Astrocyte (in vitro differentiated cells and primary cell): Measurements from ENCODE around the gene ATP6V0D1. TPM values are rescaled to one million over a fixed set of nuclear protein-coding genes. Genes with fewer than 3 reads are reported as not detected.

Source experiments
- DNase-seq: peaks from one replicate; pipeline ENCODE4 v3.0.0-alpha.2; 2010; ENCODE audit warnings: low read depth
- FAIRE-seq: peaks from 2 replicates; lab custom pipeline; 2011; peaks lifted over from hg19 to GRCh38; lab: Jason Lieb, UNC
- H2AFZ ChIP-seq: 2 replicates; pipeline ENCODE4 v1.6.0; 2012; ENCODE audit warnings: low read depth, low read length, inconsistent platforms
- H3K27ac ChIP-seq: 2 replicates; pipeline ENCODE4 v1.5.1; 2011; ENCODE audit warnings: low read depth, low read length, inconsistent platforms
- H3K27me3 ChIP-seq: 2 replicates; pipeline ENCODE4 v1.6.0; 2011; ENCODE audit warnings: low read length, inconsistent platforms; ENCODE audit not compliant: insufficient read depth
- H3K36me3 ChIP-seq: 2 replicates; pipeline ENCODE4 v1.5.1; 2011; ENCODE audit warnings: low read length, inconsistent platforms; ENCODE audit not compliant: insufficient read depth
- H3K4me1 ChIP-seq: 2 replicates; pipeline ENCODE4 v1.5.1; 2011; ENCODE audit warnings: low read length, inconsistent platforms; ENCODE audit not compliant: insufficient read depth
- H3K4me2 ChIP-seq: 2 replicates; pipeline ENCODE4 v1.6.0; 2012; ENCODE audit warnings: low read length, inconsistent platforms
- H3K4me3 ChIP-seq: 2 replicates; pipeline ENCODE4 v1.5.1; 2011; ENCODE audit warnings: low read depth, mild to moderate bottlenecking, low read length, inconsistent platforms; ENCODE audit not compliant: insufficient read depth
- H3K79me2 ChIP-seq: 2 replicates; pipeline ENCODE4 v1.6.0; 2012; ENCODE audit warnings: mild to moderate bottlenecking, low read length, inconsistent platforms; ENCODE audit not compliant: insufficient read depth
- H3K9ac ChIP-seq: 2 replicates; pipeline ENCODE4 v1.6.0; 2012; ENCODE audit warnings: mild to moderate bottlenecking, low read length, inconsistent platforms
- H3K9me3 ChIP-seq: 2 replicates; pipeline ENCODE4 v1.5.1; 2012; ENCODE audit warnings: low read depth, mild to moderate bottlenecking, low read length, inconsistent platforms; ENCODE audit not compliant: insufficient read depth
- H4K20me1 ChIP-seq: 2 replicates; pipeline ENCODE4 v1.6.0; 2012; ENCODE audit warnings: low read length, inconsistent platforms; ENCODE audit not compliant: insufficient read depth
- H3K27ac Mint-ChIP-seq: one replicate; pipeline ENCODE4 v1.8.0; 2021; ENCODE audit warnings: mild to moderate bottlenecking, mixed read lengths; ENCODE audit not compliant: unreplicated experiment
- H3K27me3 Mint-ChIP-seq: one replicate; pipeline ENCODE4 v1.8.0; 2021; ENCODE audit warnings: low read depth, mixed read lengths; ENCODE audit not compliant: unreplicated experiment
- H3K36me3 Mint-ChIP-seq: one replicate; pipeline ENCODE4 v1.8.0; 2021; ENCODE audit warnings: low read depth, mixed read lengths; ENCODE audit not compliant: unreplicated experiment
- H3K4me1 Mint-ChIP-seq: one replicate; pipeline ENCODE4 v1.8.0; 2021; ENCODE audit warnings: low read depth, mixed read lengths; ENCODE audit not compliant: unreplicated experiment
- H3K4me3 Mint-ChIP-seq: one replicate; pipeline ENCODE4 v1.8.0; 2021; ENCODE audit warnings: mild to moderate bottlenecking, moderate library complexity, mixed read lengths; ENCODE audit not compliant: unreplicated experiment
- H3K9me3 Mint-ChIP-seq: one replicate; pipeline ENCODE4 v1.8.0; 2021; ENCODE audit warnings: mild to moderate bottlenecking, mixed read lengths; ENCODE audit not compliant: unreplicated experiment
- EZH2 ChIP-seq: IDR thresholded peaks from 2 replicates; pipeline ENCODE4 v1.6.1; 2012; ENCODE audit warnings: mild to moderate bottlenecking, low read length, inconsistent platforms; ENCODE audit not compliant: insufficient read depth
- total RNA-seq: library from RNA; stranded (reverse); gene quantifications from 2 replicates; pipeline ENCODE4 v1.2.1, GENCODE V29; 2021
- TF ChIP-seq, protein P1 (sequence below): IDR thresholded peaks from 2 replicates; pipeline ENCODE4 v1.5.1; 2011; ENCODE audit warnings: low read depth, mild to moderate bottlenecking, inconsistent platforms, low read length, moderate library complexity; ENCODE audit not compliant: insufficient read depth

The ATP6V0D1 gene
- total RNA-seq, 1 donor from 2014 or later = 114 TPM

DNA sequence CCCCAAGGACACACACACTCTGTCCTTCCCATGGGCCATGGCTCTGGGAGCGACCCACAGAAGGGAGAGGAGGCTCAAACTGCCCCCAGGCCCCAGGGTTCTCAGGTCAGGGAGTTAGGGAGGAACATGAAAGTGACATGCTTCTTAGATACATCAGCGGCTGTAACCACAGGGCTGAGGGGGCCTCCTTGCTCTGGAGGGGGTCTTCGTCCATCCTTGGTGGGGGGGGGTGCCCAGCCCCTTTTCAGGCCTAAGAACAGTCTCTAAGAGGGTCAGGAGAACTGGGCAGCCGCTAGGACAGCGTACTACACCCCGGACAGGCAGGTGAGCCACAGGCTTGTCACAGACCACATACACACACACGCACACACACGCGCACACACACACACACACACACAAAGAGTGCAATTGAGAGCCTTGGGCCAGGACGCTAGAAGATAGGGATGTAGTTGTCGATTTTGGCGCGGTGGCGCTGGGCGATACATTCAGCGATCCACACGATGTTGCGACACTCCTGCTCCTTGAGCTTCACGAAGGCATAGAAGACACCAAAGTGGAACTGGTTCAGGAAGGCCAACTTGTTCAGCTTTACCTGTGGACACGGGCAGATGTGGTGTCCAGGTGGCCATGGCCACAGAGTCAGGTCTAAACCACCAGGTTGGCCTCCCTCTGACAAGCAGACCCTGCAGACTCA is 42.7 kb downstream of the ATP6V0D1 start:
- Mint-ChIP-seq H3K27ac (no peak overlapping the region), H3K9me3 (no peaks in the 10 kb centered on the region), H3K4me3 (no peak overlapping the region), H3K36me3 (peaks cover 30% of the 10 kb centered on the region), H3K27me3 (peaks cover 4% of the 10 kb centered on the region), H3K4me1 (no peaks in the 10 kb centered on the region)
- H3K9ac ChIP-seq = no peak overlapping the region
- DNase-seq (no peak), FAIRE-seq (no peak)
- H3K79me2 ChIP-seq = no peaks in the 10 kb centered on the region
- no peaks in the 10 kb centered on the region for H3K9me3 ChIP-seq
- H3K4me3 ChIP-seq = no peak overlapping the region
- no peak overlapping the region for H3K27ac ChIP-seq
- H3K36me3 ChIP-seq = no peaks in the 10 kb centered on the region
- no peak overlapping the region for H2AFZ ChIP-seq
- no peaks in the 10 kb centered on the region for H3K27me3 ChIP-seq
- TF ChIP-seq, protein P1, sequence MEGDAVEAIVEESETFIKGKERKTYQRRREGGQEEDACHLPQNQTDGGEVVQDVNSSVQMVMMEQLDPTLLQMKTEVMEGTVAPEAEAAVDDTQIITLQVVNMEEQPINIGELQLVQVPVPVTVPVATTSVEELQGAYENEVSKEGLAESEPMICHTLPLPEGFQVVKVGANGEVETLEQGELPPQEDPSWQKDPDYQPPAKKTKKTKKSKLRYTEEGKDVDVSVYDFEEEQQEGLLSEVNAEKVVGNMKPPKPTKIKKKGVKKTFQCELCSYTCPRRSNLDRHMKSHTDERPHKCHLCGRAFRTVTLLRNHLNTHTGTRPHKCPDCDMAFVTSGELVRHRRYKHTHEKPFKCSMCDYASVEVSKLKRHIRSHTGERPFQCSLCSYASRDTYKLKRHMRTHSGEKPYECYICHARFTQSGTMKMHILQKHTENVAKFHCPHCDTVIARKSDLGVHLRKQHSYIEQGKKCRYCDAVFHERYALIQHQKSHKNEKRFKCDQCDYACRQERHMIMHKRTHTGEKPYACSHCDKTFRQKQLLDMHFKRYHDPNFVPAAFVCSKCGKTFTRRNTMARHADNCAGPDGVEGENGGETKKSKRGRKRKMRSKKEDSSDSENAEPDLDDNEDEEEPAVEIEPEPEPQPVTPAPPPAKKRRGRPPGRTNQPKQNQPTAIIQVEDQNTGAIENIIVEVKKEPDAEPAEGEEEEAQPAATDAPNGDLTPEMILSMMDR = no peak
- H3K4me1 ChIP-seq = no peaks in the 10 kb centered on the region
- H3K4me2 ChIP-seq = no peak overlapping the region
- peaks cover 34% of the 10 kb centered on the region for H4K20me1 ChIP-seq

DNA sequence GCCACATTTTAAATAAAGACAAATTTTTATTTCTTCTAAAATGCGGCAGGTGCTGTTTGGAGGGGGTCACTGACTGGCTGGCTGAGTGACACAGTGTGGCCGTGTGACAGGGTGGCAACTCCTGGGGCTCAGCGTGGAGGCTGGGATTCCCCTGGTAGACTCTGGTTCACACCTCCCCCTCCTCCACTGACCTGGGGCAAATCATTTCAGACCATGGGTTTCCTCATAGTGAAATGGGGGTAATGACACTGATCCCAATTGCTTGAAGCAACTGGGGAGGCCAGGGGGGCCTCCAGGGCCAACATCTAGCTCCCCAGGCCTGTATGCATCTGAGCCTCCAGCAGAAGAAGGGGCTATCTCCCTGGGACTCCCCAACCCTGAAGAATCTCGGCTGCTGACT is 43.4 kb downstream of the ATP6V0D1 start:
- Mint-ChIP-seq H3K27me3 (peaks cover 7% of the 10 kb centered on the region), H3K27ac (no peak overlapping the region), H3K4me1 (peaks cover under 1% of the 10 kb centered on the region), H3K36me3 (peaks cover 33% of the 10 kb centered on the region), H3K9me3 (no peaks in the 10 kb centered on the region), H3K4me3 (no peak overlapping the region)
- no peak for TF ChIP-seq EZH2
- TF ChIP-seq, protein P1 = no peak
- no peak overlapping the region for H3K9ac ChIP-seq
- H3K4me2 ChIP-seq = no peak overlapping the region
- DNase-seq = no peak
- H3K27ac ChIP-seq = no peak overlapping the region
- no peaks in the 10 kb centered on the region for H3K79me2 ChIP-seq
- H3K27me3 ChIP-seq = no peaks in the 10 kb centered on the region
- FAIRE-seq = no peak
- H4K20me1 ChIP-seq = peaks cover 30% of the 10 kb centered on the region
- no peaks in the 10 kb centered on the region for H3K9me3 ChIP-seq
- H3K4me3 ChIP-seq = no peak overlapping the region
- H3K4me1 ChIP-seq = no peaks in the 10 kb centered on the region
- no peak overlapping the region for H2AFZ ChIP-seq
- no peaks in the 10 kb centered on the region for H3K36me3 ChIP-seq

DNA sequence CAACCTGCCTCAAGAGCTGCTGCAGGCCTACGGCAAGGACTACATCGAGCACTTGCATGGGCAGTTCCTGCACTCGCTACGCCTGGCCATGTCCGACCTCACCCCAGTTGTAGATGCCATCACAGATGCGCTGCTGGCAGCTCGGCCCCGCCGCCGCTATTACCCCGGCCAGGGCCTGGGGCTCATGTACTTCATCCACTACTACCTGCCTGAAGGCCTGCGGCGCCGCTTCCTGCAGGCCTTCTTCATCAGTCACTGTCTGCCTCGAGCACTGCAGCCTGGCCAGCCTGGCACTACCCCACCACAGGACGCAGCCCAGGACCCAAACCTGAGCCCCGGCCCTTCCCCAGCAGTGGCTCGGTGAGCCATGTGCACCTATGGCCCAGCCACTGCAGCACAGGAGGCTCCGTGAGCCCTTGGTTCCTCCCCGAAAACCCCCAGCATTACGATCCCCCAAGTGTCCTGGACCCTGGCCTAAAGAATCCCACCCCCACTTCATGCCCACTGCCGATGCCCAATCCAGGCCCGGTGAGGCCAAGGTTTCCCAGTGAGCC is 44.2 kb downstream of the ATP6V0D1 start:
- Histone ChIP-seq H3K4me3 (no peak overlapping the region), H3K27me3 (peaks cover under 1% of the 10 kb centered on the region), H3K36me3 (no peaks in the 10 kb centered on the region), H4K20me1 (peaks cover 30% of the 10 kb centered on the region), H3K9ac (no peak overlapping the region), H2AFZ (no peak overlapping the region), H3K9me3 (no peaks in the 10 kb centered on the region), H3K27ac (no peak overlapping the region), H3K79me2 (no peaks in the 10 kb centered on the region), H3K4me2 (no peak overlapping the region), H3K4me1 (no peaks in the 10 kb centered on the region)
- DNase-seq (no peak), FAIRE-seq (no peak)
- TF ChIP-seq, protein P1 = no peak
- no peak for TF ChIP-seq EZH2
- H3K9me3 Mint-ChIP-seq = peaks cover 2% of the 10 kb centered on the region
- peaks cover 10% of the 10 kb centered on the region for H3K27me3 Mint-ChIP-seq
- no peak overlapping the region for H3K4me3 Mint-ChIP-seq
- H3K4me1 Mint-ChIP-seq = peaks cover 3% of the 10 kb centered on the region
- H3K27ac Mint-ChIP-seq = no peak overlapping the region
- H3K36me3 Mint-ChIP-seq = peaks cover 35% of the 10 kb centered on the region
